HEK293 (cell line): ENCODE data around the gene USP19.

Experiments used
- BCL11A ChIP-seq: fragments of 450-650 bp; formaldehyde crosslinking; IDR thresholded peaks from 2 replicates; pipeline ENCODE4 v1.5.1; 2016; ENCODE audit warnings: low read depth, missing biosample characterization, missing genetic modification characterization
- CTCF ChIP-seq: fragments of 450-650 bp; formaldehyde crosslinking; IDR thresholded peaks from 2 replicates; pipeline ENCODE4 v1.5.1; 2016; ENCODE audit warnings: missing biosample characterization, missing genetic modification characterization
- KLF10 ChIP-seq: fragments of 450-650 bp; IDR thresholded peaks from 2 replicates; pipeline ENCODE4 v1.5.1; 2018; ENCODE audit warnings: missing biosample characterization, mild to moderate bottlenecking, missing genetic modification characterization
- TRIM28 ChIP-seq: IDR thresholded peaks from 2 replicates; pipeline ENCODE4 v1.6.1; 2011; ENCODE audit warnings: low read length, control low read depth, borderline replicate concordance
- ZNF133 ChIP-seq: fragments of 450-650 bp; formaldehyde crosslinking; IDR thresholded peaks from 2 replicates; pipeline ENCODE4 v1.5.1; 2016; ENCODE audit warnings: missing biosample characterization, missing genetic modification characterization
- ZNF24 ChIP-seq: fragments of 450-650 bp; formaldehyde crosslinking; IDR thresholded peaks from 2 replicates; pipeline ENCODE4 v1.5.1; 2016; ENCODE audit warnings: missing biosample characterization, missing genetic modification characterization
- ZNF266 ChIP-seq: fragments of 450-650 bp; formaldehyde crosslinking; IDR thresholded peaks from 2 replicates; pipeline ENCODE4 v1.5.1; 2016; ENCODE audit warnings: missing biosample characterization, missing genetic modification characterization, low read depth
- ZNF274 ChIP-seq, 2 experiments: fragments of 200-500 bp in 1 of 2; fragments of 450-650 bp in 1 of 2; sonication (Bioruptor generic) in 1 of 2; formaldehyde crosslinking in 1 of 2; IDR thresholded peaks; 2 replicates each; pipeline versions ENCODE4 v1.5.1 to v1.6.1; 2014 to 2016; ENCODE audit warnings: borderline replicate concordance in 1 of 2, inconsistent platforms in 1 of 2, low read length in 1 of 2, missing biosample characterization in 1 of 2, missing genetic modification characterization in 1 of 2
- ZNF311 ChIP-seq: fragments of 450-650 bp; formaldehyde crosslinking; IDR thresholded peaks from 2 replicates; pipeline ENCODE4 v1.5.1; 2017; ENCODE audit warnings: missing biosample characterization, missing genetic modification characterization, borderline replicate concordance
- ZNF324 ChIP-seq: fragments of 450-650 bp; formaldehyde crosslinking; IDR thresholded peaks from 2 replicates; pipeline ENCODE4 v1.5.1; 2016; ENCODE audit warnings: missing biosample characterization, missing genetic modification characterization
- TF ChIP-seq, protein P1 (sequence below): fragments of 450-650 bp; formaldehyde crosslinking; IDR thresholded peaks from 2 replicates; pipeline ENCODE4 v1.5.1; 2016; ENCODE audit warnings: missing biosample characterization, missing genetic modification characterization
- TF ChIP-seq, protein P2 (sequence below): fragments of 450-650 bp; IDR thresholded peaks from 2 replicates; pipeline ENCODE4 v1.5.1; 2018; ENCODE audit warnings: missing biosample characterization, missing genetic modification characterization

GRCh38 chr3:49148159-49148558, 27.5 kb upstream of the USP19 start:
- no peak for TF ChIP-seq CTCF
- TF ChIP-seq, protein P1, sequence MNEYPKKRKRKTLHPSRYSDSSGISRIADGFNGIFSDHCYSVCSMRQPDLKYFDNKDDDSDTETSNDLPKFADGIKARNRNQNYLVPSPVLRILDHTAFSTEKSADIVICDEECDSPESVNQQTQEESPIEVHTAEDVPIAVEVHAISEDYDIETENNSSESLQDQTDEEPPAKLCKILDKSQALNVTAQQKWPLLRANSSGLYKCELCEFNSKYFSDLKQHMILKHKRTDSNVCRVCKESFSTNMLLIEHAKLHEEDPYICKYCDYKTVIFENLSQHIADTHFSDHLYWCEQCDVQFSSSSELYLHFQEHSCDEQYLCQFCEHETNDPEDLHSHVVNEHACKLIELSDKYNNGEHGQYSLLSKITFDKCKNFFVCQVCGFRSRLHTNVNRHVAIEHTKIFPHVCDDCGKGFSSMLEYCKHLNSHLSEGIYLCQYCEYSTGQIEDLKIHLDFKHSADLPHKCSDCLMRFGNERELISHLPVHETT: no peak
- no peak for TF ChIP-seq ZNF266 (tag by site-specific recombination)
- no peak for TF ChIP-seq KLF10 (tag by site-specific recombination)
- no peak for TF ChIP-seq ZNF133 (tag by site-specific recombination)
- TF ChIP-seq ZNF311 (tag by site-specific recombination): no peak
- TF ChIP-seq ZNF324 (tag by site-specific recombination): no peak
- no peak for TF ChIP-seq TRIM28
- TF ChIP-seq, protein P2, sequence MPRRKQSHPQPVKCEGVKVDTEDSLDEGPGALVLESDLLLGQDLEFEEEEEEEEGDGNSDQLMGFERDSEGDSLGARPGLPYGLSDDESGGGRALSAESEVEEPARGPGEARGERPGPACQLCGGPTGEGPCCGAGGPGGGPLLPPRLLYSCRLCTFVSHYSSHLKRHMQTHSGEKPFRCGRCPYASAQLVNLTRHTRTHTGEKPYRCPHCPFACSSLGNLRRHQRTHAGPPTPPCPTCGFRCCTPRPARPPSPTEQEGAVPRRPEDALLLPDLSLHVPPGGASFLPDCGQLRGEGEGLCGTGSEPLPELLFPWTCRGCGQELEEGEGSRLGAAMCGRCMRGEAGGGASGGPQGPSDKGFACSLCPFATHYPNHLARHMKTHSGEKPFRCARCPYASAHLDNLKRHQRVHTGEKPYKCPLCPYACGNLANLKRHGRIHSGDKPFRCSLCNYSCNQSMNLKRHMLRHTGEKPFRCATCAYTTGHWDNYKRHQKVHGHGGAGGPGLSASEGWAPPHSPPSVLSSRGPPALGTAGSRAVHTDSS (tag by site-specific recombination): no peak
- no peak for TF ChIP-seq BCL11A (tag by site-specific recombination)
- TF ChIP-seq ZNF24 (tag by site-specific recombination): no peak
- no peak for TF ChIP-seq ZNF274 (IDR thresholded peaks at IDR 0.05; ENCODE audit: low read length)
- no peak for TF ChIP-seq ZNF274 (tag by site-specific recombination; IDR thresholded peaks at IDR 0.05; ENCODE audit: borderline replicate concordance)
